Fibroblast of lung (primary cell): ENCODE measurements around the gene GRAMD1A.

ENCODE experiments used
- EZH2 ChIP-seq: IDR thresholded peaks from 2 replicates; pipeline ENCODE4 v1.5.1; 2012; ENCODE audit warnings: low read length, control low read depth, mild to moderate bottlenecking; ENCODE audit errors: missing control alignments
- TF ChIP-seq, protein P1 (sequence below), 2 donors: IDR thresholded peaks in 1 of 2; conservative IDR thresholded peaks in 1 of 2; 1 replicate in 1 of 2; 2 replicates in 1 of 2; pipeline ENCODE4 v1.5.1; 2011 to 2012; ENCODE audit warnings: low read length in 2 of 2, control low read depth in 1 of 2, inconsistent platforms in 1 of 2, low read depth in 1 of 2, mild to moderate bottlenecking in 1 of 2

- TF ChIP-seq, protein P1, sequence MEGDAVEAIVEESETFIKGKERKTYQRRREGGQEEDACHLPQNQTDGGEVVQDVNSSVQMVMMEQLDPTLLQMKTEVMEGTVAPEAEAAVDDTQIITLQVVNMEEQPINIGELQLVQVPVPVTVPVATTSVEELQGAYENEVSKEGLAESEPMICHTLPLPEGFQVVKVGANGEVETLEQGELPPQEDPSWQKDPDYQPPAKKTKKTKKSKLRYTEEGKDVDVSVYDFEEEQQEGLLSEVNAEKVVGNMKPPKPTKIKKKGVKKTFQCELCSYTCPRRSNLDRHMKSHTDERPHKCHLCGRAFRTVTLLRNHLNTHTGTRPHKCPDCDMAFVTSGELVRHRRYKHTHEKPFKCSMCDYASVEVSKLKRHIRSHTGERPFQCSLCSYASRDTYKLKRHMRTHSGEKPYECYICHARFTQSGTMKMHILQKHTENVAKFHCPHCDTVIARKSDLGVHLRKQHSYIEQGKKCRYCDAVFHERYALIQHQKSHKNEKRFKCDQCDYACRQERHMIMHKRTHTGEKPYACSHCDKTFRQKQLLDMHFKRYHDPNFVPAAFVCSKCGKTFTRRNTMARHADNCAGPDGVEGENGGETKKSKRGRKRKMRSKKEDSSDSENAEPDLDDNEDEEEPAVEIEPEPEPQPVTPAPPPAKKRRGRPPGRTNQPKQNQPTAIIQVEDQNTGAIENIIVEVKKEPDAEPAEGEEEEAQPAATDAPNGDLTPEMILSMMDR (conservative IDR thresholded peaks at IDR 0.05 in 1 of 2, IDR thresholded peaks at IDR 0.05 in 1 of 2; ENCODE audit: low read depth in 1 of 2, low read length in 2 of 2), result no peak
- TF ChIP-seq EZH2, result no peak
Observed at GRCh38 chr19:35053667-35054293, 53.7 kb downstream of the GRAMD1A start.
